ENCODE measurements around the gene SPATA4. TPM values are rescaled to one million over a fixed set of nuclear protein-coding genes. Genes with fewer than 3 reads are reported as not detected.

The SPATA4 gene
- total RNA-seq, 1 experiment from 2014 or later, result 0.20 TPM

DNA sequence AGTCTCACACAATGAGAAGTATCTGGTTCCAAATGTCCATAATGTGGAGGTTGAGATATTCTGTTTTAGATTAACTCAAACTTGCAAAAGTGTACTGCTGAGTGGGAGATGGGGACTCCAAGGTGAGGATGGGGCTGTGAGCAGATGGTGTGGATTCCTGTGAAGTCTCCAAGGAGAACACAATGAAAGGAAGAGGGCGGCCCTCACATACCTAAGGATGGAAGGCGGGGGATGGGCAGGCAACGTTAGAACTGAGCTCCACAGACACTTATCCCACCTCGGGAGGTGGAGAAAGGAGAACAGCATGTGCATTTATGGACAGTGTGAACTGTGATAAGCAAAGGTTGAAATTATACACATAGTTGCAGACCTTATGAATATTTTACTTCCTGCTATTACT, 9.9 kb upstream of the SPATA4 start:
- Histone ChIP-seq H3K27me3 (ENCODE audit: insufficient read depth, low read length) (no peaks in the 10 kb centered on the region), H3K36me3 (ENCODE audit: control insufficient read depth in 1 of 2, insufficient read depth in 2 of 2, low read length in 2 of 2) (no peaks in the 10 kb centered on the region), H3K9ac (ENCODE audit: low read length) (no peak overlapping the region), H4K20me1 (ENCODE audit: insufficient read depth) (no peaks in the 10 kb centered on the region), H3K27ac (ENCODE audit: low read depth, low read length) (no peak overlapping the region), H3K4me3 (replicated peaks in 1 of 2; ENCODE audit: low read depth in 1 of 2, low read length in 2 of 2) (no peak overlapping the region), H3K4me1 (ENCODE audit: control insufficient read depth in 1 of 2, insufficient read depth in 2 of 2, low read length in 2 of 2) (no peaks in the 10 kb centered on the region), H3K9me2 (ENCODE audit: insufficient read depth) (no peaks in the 10 kb centered on the region), H3K4me2 (ENCODE audit: low read length) (no peak overlapping the region), H2AFZ (ENCODE audit: low read depth, low read length, poor library complexity, severe bottlenecking) (no peak overlapping the region), H3K79me2 (ENCODE audit: insufficient read depth, low read length) (no peaks in the 10 kb centered on the region), H3K9me3 (ENCODE audit: control insufficient read depth in 1 of 2, insufficient read depth in 1 of 2, low read depth in 1 of 2, low read length in 2 of 2) (no peaks in the 10 kb centered on the region)
- intact Hi-C loops (cut with micrococcal nuclease), result no loop called here
- no peak for ATAC-seq
- no TSS peak for BruUV-seq (replicated peaks)
- RAD21 ChIA-PET (ENCODE audit: low non-redundant PET in 1 of 2, low total read pairs in 2 of 2, uncharacterized antibody in 2 of 2, unreplicated experiment in 2 of 2), result no interaction called here
- POLR2A ChIA-PET, result no interaction called here
- TF ChIP-seq SP1 (IDR thresholded peaks at IDR 0.05; ENCODE audit: low read depth), result no peak
- TF ChIP-seq, protein P1, sequence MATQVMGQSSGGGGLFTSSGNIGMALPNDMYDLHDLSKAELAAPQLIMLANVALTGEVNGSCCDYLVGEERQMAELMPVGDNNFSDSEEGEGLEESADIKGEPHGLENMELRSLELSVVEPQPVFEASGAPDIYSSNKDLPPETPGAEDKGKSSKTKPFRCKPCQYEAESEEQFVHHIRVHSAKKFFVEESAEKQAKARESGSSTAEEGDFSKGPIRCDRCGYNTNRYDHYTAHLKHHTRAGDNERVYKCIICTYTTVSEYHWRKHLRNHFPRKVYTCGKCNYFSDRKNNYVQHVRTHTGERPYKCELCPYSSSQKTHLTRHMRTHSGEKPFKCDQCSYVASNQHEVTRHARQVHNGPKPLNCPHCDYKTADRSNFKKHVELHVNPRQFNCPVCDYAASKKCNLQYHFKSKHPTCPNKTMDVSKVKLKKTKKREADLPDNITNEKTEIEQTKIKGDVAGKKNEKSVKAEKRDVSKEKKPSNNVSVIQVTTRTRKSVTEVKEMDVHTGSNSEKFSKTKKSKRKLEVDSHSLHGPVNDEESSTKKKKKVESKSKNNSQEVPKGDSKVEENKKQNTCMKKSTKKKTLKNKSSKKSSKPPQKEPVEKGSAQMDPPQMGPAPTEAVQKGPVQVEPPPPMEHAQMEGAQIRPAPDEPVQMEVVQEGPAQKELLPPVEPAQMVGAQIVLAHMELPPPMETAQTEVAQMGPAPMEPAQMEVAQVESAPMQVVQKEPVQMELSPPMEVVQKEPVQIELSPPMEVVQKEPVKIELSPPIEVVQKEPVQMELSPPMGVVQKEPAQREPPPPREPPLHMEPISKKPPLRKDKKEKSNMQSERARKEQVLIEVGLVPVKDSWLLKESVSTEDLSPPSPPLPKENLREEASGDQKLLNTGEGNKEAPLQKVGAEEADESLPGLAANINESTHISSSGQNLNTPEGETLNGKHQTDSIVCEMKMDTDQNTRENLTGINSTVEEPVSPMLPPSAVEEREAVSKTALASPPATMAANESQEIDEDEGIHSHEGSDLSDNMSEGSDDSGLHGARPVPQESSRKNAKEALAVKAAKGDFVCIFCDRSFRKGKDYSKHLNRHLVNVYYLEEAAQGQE (IDR thresholded peaks at IDR 0.05; ENCODE audit: low read depth), result no peak
- TF ChIP-seq, protein P2, sequence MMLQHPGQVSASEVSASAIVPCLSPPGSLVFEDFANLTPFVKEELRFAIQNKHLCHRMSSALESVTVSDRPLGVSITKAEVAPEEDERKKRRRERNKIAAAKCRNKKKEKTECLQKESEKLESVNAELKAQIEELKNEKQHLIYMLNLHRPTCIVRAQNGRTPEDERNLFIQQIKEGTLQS (IDR thresholded peaks at IDR 0.05), result no peak
- no peak for TF ChIP-seq EGR1 (IDR thresholded peaks at IDR 0.05; ENCODE audit: low read depth)
- no peak for TF ChIP-seq SIN3A (IDR thresholded peaks at IDR 0.05; ENCODE audit: low read depth)
- TF ChIP-seq YY1 (IDR thresholded peaks at IDR 0.05; ENCODE audit: extremely low read depth, insufficient replicate concordance, low read depth, low read length), result no peak
- CTCF ChIA-PET, result no interaction called here
- no peak for DNase-seq (ENCODE audit: low read depth, low spot score)

Data from HCT116 (cell line).